Amniotic epithelial cell (primary cell): ENCODE data around the gene MAP4K5.
A peak's percentile ranks its signal among the peaks of the same experiment; 100 is the strongest.
"Not testable (repeated sequence)": the region's sequence is repeated elsewhere in the genome, so short reads cannot be mapped to it uniquely, and the experiment has no call there.

ENCODE experiments used
- DNase-seq: peaks from one replicate; pipeline ENCODE4 v3.0.0-alpha.2; 2010; ENCODE audit warnings: low read depth

MAP4K5 gene

DNA sequence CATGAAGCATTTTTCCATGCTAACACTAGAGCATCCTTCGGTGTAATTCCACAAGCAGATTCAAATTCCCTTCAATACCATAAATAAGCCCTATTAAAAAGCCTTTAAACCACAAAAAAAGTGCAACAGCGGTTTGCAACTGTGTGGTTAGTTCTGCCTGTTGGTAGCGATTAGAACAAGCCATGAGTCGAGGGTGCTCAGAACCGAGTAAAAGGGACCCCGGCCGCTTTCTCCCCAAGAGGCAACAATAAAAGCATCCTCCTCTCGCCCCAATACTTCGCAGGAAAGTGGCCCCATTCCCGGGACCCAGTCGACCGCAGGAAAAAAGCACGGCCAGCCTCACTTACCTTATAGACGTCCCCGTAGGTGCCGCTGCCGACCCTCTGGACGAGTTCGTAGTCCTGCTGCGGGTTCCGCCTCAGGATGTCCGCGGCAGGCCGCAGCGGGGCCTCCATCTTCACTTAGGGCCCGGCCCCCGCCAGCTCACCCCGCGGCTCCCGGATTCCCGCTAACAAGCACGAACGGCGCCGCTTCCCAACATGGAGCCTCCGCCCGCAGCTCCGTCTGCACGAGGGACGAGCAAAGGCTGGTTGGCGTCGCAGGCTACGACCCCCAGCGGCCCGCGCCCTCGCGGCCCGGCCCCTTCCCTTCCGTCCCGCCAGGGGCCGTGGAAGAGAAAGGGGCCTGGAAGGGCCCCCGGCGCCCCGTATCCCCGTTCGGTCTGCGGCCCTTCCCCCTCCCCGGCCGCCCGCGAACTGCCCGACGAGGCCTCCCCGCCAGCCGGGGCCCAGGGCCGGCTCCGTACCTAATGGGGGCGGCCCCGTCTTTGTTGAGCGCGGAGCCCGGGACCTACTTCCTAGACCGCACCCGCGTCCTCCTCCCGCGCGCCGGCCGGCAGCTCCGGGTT lies 521 bp downstream of the MAP4K5 start:
- DNase-seq, result peak; percentile 39

- no peak for DNase-seq
These were observed 1.5 kb downstream of the MAP4K5 start for GRCh38 chr14:50530794-50531365.

GRCh38 chr14:50530358-50530757 lies 2.0 kb downstream of the MAP4K5 start:
- DNase-seq, result peak; percentile 57

- no peak for DNase-seq
These were observed 2.8 kb downstream of the MAP4K5 start for GRCh38 chr14:50529288-50530179.

DNA sequence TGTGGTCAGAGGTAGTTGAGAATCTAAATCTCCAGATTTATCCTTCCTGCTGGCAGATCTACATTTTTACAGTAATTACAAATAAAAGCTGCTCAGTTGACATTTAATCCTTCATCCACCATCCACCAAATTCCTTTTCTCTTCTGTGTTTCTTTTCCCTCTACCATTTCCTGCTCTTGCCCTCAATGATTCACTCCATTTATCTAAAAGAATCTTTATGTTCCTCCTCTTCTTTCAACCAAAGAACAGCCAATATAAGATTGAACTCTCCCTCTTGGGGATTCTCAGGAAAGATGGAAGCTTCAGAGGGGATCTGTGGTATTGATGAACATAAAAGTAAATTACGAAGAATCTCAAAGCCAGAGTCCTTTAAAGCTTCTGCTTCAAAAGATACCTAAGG lies 4.4 kb downstream of the MAP4K5 start:
- peak; percentile 65 for DNase-seq

DNA sequence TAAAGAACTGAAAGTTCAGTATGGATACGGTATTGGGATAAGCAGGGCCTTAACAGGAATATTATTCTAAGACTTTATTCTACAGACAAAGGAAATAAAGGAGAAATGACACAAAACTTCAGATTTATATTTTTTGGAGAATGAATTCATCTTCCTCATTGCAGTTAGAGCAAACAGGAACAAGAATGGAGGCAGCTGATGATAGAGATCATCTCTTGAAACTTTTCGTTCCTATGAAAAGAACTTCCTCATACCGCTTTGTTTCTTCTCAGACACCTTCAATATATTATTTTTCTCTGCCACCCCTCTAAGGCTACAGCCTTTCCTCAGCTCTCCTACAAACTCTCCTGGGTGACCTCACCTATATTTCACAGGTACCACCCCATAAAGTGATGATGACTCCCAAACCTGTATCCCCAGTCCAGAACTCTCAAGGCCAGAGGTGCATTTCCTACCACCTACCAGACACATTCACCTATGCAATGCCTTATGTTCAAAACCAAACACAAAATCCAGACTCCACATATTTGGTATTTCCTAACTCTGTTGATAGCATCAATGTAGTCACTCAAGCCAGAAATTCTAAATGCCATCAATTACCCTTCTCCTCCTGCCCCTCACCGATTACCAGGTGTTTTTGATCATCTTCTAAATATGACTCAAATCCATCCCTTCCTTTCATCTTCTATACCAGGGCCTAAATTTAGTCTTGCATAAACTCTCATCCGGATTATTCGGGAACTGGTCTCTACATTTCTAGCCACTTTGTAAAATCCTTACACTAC lies 7.4 kb downstream of the MAP4K5 start:
- no peak for DNase-seq

DNA sequence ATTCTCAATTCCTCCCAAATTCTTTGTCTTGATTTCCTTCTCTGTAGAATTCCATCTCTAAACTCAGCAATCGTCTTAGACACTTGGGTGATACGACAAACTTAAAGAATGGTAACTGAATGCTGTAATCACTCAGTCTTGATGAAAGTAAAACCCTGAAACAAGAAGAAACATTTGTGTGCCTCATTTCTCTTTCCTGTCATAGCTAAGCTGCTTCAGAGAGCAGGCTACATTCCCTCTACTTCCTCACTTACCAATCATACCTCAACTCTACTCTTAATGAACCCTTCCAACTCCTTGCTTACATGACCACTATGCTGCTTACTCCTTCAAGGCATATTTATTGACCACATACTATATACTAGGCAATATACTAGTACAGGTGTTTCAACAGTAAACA lies 8.3 kb downstream of the MAP4K5 start:
- no peak for DNase-seq

- no peak for DNase-seq
These were observed 8.9 kb downstream of the MAP4K5 start for GRCh38 chr14:50523271-50524041.

DNA sequence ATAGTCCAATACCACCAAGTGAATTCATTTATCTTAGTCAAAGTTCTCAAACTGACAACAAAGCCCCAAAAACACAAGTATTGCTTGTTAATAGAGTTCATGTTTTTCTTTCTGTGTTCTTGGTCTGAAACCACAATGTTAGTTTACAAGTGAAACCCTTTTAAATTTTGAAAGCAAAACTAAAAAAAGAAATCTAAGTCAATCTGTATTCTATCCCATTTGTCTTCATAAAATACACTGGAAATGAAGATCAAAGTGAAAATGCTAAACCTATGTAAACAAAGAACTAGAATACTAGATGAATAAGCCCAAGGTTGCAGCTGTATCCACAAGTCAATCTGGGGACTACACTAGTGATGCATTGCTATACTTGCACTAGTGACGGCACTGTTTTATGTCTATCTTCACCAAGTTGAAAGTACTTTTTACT lies 10.4 kb downstream of the MAP4K5 start:
- no peak for DNase-seq

DNA sequence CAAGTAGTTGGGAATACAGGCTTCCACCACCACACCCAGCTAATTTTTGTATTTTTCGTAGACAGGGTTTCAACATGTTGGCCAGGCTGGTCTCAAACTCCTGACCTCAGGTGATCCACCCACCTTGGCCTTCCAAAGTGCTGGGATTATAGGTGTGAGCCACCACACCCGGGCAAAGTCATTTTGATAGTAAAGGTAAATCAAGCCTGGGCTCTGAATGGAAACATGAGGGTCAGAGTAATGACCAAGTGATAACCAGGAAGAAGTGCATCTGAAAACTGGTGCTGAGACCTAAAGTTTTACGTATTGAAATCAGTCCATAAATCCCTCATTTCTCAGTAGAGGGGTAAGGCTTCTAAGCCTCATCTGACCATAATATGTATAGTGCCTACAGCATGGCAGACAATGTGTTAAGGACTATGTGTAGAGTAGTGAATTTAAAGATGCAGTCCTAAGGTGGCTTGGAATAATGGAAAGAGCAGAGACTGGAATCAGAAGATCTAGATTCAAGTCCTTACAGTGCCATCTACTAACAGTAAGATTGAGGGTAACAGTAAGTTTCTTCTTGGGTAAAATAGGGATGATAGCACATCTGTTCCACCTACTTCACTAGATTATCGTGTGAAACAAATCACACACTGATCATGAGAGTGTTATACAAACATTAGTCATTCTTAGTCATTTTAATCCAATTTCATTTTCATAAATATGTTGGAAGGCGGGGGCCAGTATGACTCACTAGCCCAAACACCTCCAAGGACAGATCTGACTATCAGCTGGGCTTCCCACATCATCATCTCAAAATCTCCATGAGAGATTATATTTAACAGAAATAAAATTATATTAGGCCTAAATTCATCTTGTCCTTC lies 11.2 kb downstream of the MAP4K5 start:
- peak; percentile 80 for DNase-seq

- DNase-seq, result no peak
These were observed 16.3 kb downstream of the MAP4K5 start for GRCh38 chr14:50516091-50516490.

GRCh38 chr14:50512463-50512862 lies 19.9 kb downstream of the MAP4K5 start:
- DNase-seq, result no peak

DNA sequence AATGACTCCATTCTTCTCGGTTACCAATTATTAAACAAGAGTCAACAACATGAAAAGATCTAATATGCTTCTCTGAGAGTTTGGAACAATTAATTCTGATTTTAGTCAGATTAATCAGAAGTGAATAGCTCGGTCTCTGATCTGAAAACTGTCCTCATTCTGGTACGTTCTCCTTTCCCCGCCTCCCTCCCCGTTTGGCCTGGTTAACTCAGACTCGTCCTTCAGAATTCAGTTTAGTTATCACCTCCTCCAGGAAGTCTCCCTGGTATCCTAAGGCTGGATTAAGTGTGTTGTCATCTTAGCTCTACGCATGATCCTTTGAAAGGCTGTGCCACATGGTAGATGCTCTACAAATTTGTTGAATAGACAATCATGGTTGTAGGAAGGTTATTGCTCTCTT lies 22.2 kb downstream of the MAP4K5 start:
- DNase-seq, result no peak

DNA sequence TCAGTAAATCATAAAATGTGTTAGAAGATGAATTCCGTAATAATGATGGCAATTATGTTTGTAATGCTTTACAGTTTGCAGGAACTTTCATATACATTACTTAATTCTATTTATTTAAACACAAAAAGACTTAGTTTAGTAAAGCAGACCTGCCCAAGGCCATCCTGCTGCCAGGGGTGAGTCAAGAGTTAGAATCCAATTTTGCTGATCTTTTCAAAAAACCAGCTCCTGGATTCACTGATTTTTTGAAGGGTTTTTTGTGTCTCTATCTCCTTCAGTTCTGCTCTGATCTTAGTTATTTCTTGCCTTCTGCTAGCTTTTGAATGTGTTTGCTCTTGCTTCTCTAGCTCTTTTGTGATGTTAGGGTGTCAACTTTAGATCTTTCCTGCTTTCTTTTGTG lies 25.3 kb downstream of the MAP4K5 start:
- DNase-seq, result not testable (repeated sequence)

- DNase-seq, result peak; percentile 67
These were observed 30.7 kb downstream of the MAP4K5 start for GRCh38 chr14:50501642-50502041.

DNA sequence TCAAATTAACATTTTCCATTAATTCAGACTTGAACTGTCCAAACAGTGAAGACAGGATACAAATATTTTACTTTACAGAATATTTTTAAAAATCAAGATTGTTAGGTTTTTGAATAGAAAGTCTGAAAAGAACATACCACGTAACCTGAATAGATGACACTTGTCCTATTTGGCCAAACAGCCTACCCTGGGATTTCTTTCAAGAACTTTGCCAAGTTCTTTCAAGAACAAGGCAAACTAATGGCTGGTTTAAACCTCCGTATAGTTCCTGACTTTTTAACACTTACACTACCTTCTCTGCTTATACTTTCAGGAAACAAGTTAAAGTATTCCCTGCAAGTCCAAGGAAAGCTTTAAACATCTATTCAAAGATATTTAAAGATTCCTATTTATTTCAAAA lies 35.0 kb downstream of the MAP4K5 start:
- DNase-seq, result no peak

- peak; percentile 76 for DNase-seq
These were observed 42.5 kb downstream of the MAP4K5 start for GRCh38 chr14:50489851-50490250.

DNA sequence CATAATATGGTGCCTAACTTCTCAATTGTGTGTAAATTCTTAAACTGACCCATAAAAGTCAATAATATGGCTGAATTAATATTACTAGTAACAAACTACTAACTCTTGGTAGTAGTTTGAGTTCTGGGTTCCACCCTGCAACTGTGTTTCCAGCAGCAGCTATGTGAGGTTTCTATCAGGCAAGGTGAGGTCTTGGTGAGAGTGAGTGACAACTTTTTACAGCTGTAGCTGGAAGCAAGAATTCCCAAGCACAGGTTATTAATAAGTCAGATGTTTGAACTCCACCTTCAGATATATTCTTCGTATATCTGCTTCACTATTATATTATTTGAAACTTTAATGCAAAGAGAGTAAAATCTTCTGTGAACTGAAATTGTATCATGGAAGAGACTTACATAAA lies 43.8 kb downstream of the MAP4K5 start:
- no peak for DNase-seq

GRCh38 chr14:50479041-50479440 lies 53.3 kb downstream of the MAP4K5 start:
- DNase-seq, result no peak

- no peak for DNase-seq
These were observed 54.6 kb downstream of the MAP4K5 start for GRCh38 chr14:50477760-50478159.
